Measurements from ENCODE around the gene SORCS2. TPM values are rescaled to one million over a fixed set of nuclear protein-coding genes. Genes with fewer than 3 reads are reported as not detected.
A peak's percentile ranks its signal among the peaks of the same experiment; 100 is the strongest.
"Not testable (repeated sequence)": the region's sequence is repeated elsewhere in the genome, so short reads cannot be mapped to it uniquely, and the experiment has no call there.

SORCS2 gene
- total and polyA plus RNA-seq, 12 donors, result 0.25 to 5.4 (median 2.2) TPM

- DNase-seq (no peak), ATAC-seq (no peak)
- Histone ChIP-seq H3K9me3 (peaks cover 0 to 68% (median 36%) of the 10 kb centered on the region in 11 donors), H3K4me3 (no peak overlapping the region), H3K27me3 (peaks cover 0 to under 1% (median 0%) of the 10 kb centered on the region in 7 donors), H3K36me3 (no peaks in the 10 kb centered on the region), H3K27ac (no peak overlapping the region), H3K4me1 (no peaks in the 10 kb centered on the region)
- intact Hi-C loops (cut with DNase I), result no loop called here
- WGBS, 2 donors, result 85 to 90% methylated on average over 6 of the region's 6 CpGs
- TF ChIP-seq, protein P1, sequence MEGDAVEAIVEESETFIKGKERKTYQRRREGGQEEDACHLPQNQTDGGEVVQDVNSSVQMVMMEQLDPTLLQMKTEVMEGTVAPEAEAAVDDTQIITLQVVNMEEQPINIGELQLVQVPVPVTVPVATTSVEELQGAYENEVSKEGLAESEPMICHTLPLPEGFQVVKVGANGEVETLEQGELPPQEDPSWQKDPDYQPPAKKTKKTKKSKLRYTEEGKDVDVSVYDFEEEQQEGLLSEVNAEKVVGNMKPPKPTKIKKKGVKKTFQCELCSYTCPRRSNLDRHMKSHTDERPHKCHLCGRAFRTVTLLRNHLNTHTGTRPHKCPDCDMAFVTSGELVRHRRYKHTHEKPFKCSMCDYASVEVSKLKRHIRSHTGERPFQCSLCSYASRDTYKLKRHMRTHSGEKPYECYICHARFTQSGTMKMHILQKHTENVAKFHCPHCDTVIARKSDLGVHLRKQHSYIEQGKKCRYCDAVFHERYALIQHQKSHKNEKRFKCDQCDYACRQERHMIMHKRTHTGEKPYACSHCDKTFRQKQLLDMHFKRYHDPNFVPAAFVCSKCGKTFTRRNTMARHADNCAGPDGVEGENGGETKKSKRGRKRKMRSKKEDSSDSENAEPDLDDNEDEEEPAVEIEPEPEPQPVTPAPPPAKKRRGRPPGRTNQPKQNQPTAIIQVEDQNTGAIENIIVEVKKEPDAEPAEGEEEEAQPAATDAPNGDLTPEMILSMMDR (IDR thresholded peaks at IDR 0.05), result no peak
Observed at GRCh38 chr4:7575426-7575825, 383.1 kb downstream of the SORCS2 start.

GRCh38 chr4:7577361-7578039, 385.2 kb downstream of the SORCS2 start:
- H3K9me3 ChIP-seq, result peaks cover 0 to 84% (median 43%) of the 10 kb centered on the region in 11 donors
- H3K4me3 ChIP-seq; ATAC-seq; H3K4me1 ChIP-seq; H3K27ac ChIP-seq; DNase-seq; H3K27me3 ChIP-seq; intact Hi-C loops (cut with DNase I); H3K36me3 ChIP-seq: not testable (repeated sequence)
- 85 to 88% methylated on average over 11 of the region's 11 CpGs for WGBS, 2 donors

- H3K36me3 ChIP-seq, result no peaks in the 10 kb centered on the region
- H3K4me3 ChIP-seq, result no peak overlapping the region
- WGBS, 2 donors, result 27 to 33% methylated on average over 8 of the region's 8 CpGs
- ATAC-seq, result peak in 1 of 8 donors; percentile 18
- H3K4me1 ChIP-seq, result no peaks in the 10 kb centered on the region
- TF ChIP-seq, protein P1 (IDR thresholded peaks at IDR 0.05), result no peak
- peaks cover 0 to 56% (median 37%) of the 10 kb centered on the region in 11 donors for H3K9me3 ChIP-seq
- peak; percentile 13 to 23 for DNase-seq
- no peaks in the 10 kb centered on the region for H3K27me3 ChIP-seq
- H3K27ac ChIP-seq, result no peak overlapping the region
- intact Hi-C loops (cut with DNase I), result no loop called here
Observed at GRCh38 chr4:7581477-7581876, 389.1 kb downstream of the SORCS2 start.

GRCh38 chr4:7582313-7583097, 390.2 kb downstream of the SORCS2 start:
- Histone ChIP-seq H3K36me3 (no peaks in the 10 kb centered on the region), H3K9me3 (peaks cover 0 to 45% (median 27%) of the 10 kb centered on the region in 11 donors), H3K4me1 (no peaks in the 10 kb centered on the region), H3K27ac (no peak overlapping the region), H3K27me3 (no peaks in the 10 kb centered on the region), H3K4me3 (no peak overlapping the region)
- WGBS, 2 donors, result 90% methylated on average over 16 of the region's 16 CpGs
- DNase-seq (no peak), ATAC-seq (no peak)
- intact Hi-C loops (cut with DNase I), result no loop called here
- TF ChIP-seq, protein P1 (IDR thresholded peaks at IDR 0.05), result no peak
